GM12864 (cell line): ENCODE results near the gene NFIB.

Experiments used
- DNase-seq: peaks from one replicate; pipeline ENCODE4 v3.0.0-alpha.2; 2011; ENCODE audit warnings: low read depth
- H3K4me3 ChIP-seq: 2 replicates; pipeline ENCODE4 v1.5.1; 2011; ENCODE audit warnings: mild to moderate bottlenecking, low read depth, low read length, control low read depth
- CTCF ChIP-seq: IDR thresholded peaks from 2 replicates; pipeline ENCODE4 v1.5.1; 2011; ENCODE audit warnings: low read depth, mild to moderate bottlenecking, moderate library complexity, low read length, control low read depth, inconsistent platforms; ENCODE audit errors: missing control alignments

The NFIB gene

GRCh38 chr9:14311171-14311949, 2.6 kb downstream of the NFIB start:
- H3K4me3 ChIP-seq: no peak overlapping the region
- no peak for TF ChIP-seq CTCF

GRCh38 chr9:14310311-14310710, 3.6 kb downstream of the NFIB start:
- no peak overlapping the region for H3K4me3 ChIP-seq
- TF ChIP-seq CTCF: no peak
- DNase-seq: no peak

More at GRCh38 chr9:14311171-14311949, 2.6 kb downstream of the NFIB start:
- no peak for DNase-seq

- no peak for TF ChIP-seq CTCF
- H3K4me3 ChIP-seq: no peak overlapping the region
- DNase-seq: no peak
Measured at GRCh38 chr9:14309403-14309802, 4.5 kb downstream of the NFIB start.

GRCh38 chr9:14308853-14309145, 5.1 kb downstream of the NFIB start:
- no peak for TF ChIP-seq CTCF
- no peak for DNase-seq
- H3K4me3 ChIP-seq: no peak overlapping the region

- DNase-seq: no peak
- H3K4me3 ChIP-seq: no peak overlapping the region
- no peak for TF ChIP-seq CTCF
Measured at GRCh38 chr9:14307989-14308852, 5.7 kb downstream of the NFIB start.

GRCh38 chr9:14306672-14307660, 7.0 kb downstream of the NFIB start:
- no peak for DNase-seq
- TF ChIP-seq CTCF: no peak
- no peak overlapping the region for H3K4me3 ChIP-seq
